ENCODE data around the gene ACTL10. TPM values are rescaled to one million over a fixed set of nuclear protein-coding genes. Genes with fewer than 3 reads are reported as not detected.

The ACTL10 gene
- total RNA-seq, 2 donors from 2014 or later = 1.2 to 2.4 TPM

DNA sequence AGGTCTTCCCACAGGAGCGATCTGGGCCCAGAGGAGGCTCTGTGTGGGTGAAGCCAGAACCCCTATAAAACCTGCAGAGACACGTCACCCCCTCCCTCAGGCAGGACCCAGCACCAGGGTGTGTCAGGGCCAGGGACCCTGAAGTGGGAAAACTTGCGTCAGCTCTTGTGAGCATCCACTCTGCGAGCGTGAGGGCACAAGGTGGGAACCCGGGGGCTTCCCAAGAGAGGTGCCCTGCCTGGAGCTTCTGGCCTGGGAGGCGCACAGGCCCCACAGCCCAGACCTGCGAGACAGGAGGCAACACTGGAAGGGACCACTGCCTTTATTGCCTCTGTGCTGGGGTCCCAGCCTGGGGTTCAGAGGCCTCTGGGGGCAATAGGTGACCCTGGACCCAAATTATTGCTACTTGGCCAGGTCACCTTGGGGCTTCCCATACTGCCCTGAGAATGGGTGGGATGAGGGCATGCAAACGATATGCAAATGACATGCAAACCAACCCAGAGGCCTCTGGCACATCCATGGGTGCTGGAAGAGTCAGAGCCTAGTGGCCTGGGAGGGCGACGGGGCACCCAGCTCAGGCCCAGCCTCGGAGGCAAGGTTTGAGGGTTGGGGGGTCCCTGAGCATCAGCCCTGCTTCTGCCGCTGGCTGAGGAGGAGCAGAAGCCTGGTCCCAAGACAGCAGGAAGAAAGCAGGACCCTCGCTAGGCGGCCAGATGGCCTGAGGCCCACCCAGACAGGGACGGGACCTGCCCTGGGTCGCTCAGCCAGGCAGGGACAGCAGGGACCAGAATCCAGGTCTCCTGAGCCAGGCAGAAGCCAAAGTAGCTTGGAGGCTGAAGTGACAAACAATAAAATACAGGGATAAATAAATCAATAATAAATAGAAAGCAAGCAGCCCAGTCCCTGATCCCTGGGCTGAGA, 9.7 kb upstream of the ACTL10 start:
- Mint-ChIP-seq H3K9me3 (no peaks in the 10 kb centered on the region), H3K27ac (peak overlapping the region in 1 of 2 donors; percentile 50), H3K36me3 (no peaks in the 10 kb centered on the region)
- DNase-seq (ENCODE audit: low spot score in 2 of 2) (no peak), ATAC-seq (no peak)

DNA sequence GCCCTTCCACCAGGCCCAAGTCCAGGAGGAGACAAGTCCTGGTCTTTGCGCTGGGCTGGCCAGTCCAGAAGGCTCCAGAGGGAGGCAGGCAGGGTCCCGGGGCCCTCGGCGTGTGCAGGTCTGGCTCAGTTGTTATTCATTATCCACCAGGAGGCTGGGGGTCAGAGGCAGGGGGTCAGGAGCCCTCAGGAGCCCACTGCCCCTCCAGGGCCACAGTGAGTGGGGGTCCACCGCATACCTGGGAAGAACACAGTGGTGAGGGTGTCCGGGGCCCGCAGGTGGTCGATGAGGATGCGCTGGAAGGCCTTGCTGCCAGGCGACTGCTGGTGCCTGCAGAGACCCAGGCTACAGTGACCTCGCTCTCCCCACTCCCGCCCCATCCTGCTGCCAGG, 9.0 kb upstream of the ACTL10 start:
- DNase-seq (ENCODE audit: low spot score in 2 of 2) (no peak), ATAC-seq (no peak)
- no peaks in the 10 kb centered on the region for H3K36me3 Mint-ChIP-seq
- no peak overlapping the region for H3K27ac Mint-ChIP-seq
- H3K9me3 Mint-ChIP-seq = no peaks in the 10 kb centered on the region

DNA sequence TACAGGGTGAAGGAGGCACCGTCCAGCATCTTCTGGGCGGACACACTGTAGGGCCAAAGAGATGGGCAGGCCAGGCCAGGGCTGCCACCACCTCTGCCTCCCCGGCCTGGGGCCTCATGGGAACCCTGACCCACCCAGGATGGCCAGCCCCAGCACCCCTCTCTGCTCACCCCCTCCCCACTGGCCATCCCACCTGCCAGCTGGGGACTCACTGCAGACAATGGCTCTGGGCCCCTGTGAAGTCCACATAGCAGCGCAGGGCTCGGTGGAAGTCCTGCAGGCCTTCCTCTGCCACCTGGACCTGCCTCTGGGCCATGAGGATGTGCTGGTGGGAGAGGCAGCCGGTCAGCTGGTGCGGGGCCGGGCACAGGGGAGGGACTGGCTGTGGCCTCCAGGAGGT, 8.2 kb upstream of the ACTL10 start:
- H3K27ac Mint-ChIP-seq = no peak overlapping the region
- H3K36me3 Mint-ChIP-seq = no peaks in the 10 kb centered on the region
- ATAC-seq (no peak), DNase-seq (ENCODE audit: low spot score in 2 of 2) (no peak)
- H3K9me3 Mint-ChIP-seq = no peaks in the 10 kb centered on the region

- Mint-ChIP-seq H3K9me3 (no peaks in the 10 kb centered on the region), H3K27ac (no peak overlapping the region), H3K36me3 (no peaks in the 10 kb centered on the region)
- no peak for DNase-seq (ENCODE audit: low spot score in 2 of 2)
- ATAC-seq = no peak
Measured at GRCh38 chr20:33658929-33659328, 7.8 kb upstream of the ACTL10 start.

DNA sequence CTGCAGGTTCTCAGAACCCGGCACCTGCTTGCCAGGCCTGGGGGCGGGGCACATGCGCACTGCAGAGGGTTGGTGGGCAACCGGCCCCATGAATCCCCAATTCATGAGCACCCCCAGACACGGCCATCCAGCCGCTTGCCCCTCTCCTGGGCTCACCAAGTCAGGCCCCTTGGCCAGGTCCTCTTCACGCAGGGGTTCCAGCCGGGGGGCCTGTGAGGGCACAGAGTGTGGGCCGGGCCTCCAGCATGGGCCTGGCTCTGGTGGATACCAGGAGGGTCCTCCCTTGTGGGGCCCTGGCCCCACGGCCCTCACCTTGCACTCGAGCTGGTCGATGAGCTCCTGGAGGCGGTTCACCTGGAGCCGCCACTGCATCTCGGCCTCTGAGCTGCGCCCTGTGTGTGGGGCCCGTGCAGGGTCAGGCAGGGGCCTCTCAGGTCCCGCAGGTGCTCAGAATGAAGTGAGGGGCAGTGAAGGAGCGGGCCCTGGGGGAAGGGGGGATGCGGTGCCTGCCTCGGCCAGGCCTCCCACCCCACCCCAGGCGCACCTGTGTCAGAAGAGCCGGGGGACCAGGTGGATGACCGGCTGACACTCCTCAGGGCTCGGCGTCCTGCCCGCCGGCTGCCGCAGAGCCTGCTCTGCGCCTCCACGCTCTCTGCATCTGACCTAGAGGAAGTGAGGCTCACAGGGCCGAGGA, 7.3 kb upstream of the ACTL10 start:
- H3K27ac Mint-ChIP-seq = no peak overlapping the region
- H3K36me3 Mint-ChIP-seq = peaks cover 0 to under 1% of the 10 kb centered on the region in 2 donors
- ATAC-seq = no peak
- DNase-seq (ENCODE audit: low spot score in 2 of 2) = no peak
- H3K9me3 Mint-ChIP-seq = no peaks in the 10 kb centered on the region

DNA sequence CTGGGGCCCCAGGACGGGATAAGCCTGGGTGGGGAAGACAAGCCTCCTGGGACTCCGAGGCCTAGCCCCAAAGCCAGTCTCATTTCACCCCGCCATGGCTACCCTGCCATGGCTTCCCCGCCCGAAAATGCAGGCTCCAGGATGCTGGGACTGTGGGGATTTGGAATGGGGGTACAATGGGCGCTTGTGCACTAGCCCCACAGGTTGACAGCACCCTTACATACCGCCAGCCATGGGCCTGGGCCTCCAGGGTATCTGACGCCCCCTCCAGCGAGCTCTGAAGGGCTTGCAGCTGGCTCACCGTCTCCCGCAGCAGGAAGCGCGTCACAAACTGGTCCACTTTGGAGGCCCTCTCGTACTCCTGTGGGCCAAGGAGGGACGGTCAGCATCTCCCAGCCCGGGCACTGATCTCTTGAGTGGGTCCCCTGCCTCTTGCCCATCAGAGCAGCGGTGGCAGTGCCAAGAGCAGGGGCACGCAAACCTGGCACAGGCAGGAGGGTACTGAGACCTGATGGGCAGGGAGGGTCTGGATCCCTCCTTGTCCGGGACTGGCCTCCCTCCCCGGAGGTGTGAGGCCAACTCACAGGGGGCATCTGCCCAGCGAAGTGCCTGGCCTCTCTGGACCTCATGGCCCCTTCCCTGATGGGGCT, 6.6 kb upstream of the ACTL10 start:
- H3K27ac Mint-ChIP-seq = no peak overlapping the region
- H3K9me3 Mint-ChIP-seq = no peaks in the 10 kb centered on the region
- DNase-seq (ENCODE audit: low spot score in 2 of 2) = no peak
- peaks cover 0 to 5% of the 10 kb centered on the region in 2 donors for H3K36me3 Mint-ChIP-seq
- no peak for ATAC-seq

- no peak for ATAC-seq
- Mint-ChIP-seq H3K9me3 (no peaks in the 10 kb centered on the region), H3K36me3 (peaks cover 0 to 5% of the 10 kb centered on the region in 2 donors), H3K27ac (no peak overlapping the region)
- DNase-seq (ENCODE audit: low spot score in 2 of 2) = no peak
Measured at GRCh38 chr20:33660685-33661058, 6.1 kb upstream of the ACTL10 start.

DNA sequence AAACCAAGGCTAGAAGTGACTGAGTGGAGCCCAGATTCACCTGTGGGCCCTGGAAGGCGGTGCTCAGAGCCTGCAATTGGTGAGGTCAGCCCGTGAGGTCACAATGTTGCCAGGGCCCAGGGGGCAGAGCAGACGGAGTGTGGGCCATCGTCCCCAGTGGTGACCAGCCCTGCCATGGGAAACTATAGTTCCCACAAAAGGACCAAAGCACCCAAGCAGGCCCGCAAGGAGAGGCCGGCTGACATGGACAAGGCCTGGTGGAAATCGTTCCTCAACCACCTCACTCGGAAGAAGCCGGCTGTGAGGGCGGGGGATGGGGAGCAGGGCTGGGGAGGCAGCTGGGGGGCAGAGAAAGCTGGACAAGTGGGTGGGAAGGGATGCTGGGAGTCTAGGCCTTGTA, 4.6 kb upstream of the ACTL10 start, which contains the start of gene C20orf144:
TSS of gene C20orf144 (plus strand) at position 156 of the 400 bp plus-strand sequence. CDS start at position 175, 19 bp downstream.
- DNase-seq (ENCODE audit: low spot score in 2 of 2) (no peak), ATAC-seq (no peak)
- peak within 1 kb of the TSS; percentile 81 to 88 for H3K27ac Mint-ChIP-seq
- H3K9me3 Mint-ChIP-seq = no peaks in the 10 kb centered on the region
- peaks cover 5 to 6% of the 10 kb centered on the region in 2 donors for H3K36me3 Mint-ChIP-seq

GRCh38 chr20:33663161-33664084, 3.3 kb upstream of the ACTL10 start:
- Mint-ChIP-seq H3K36me3 (peaks cover 5 to 6% of the 10 kb centered on the region in 2 donors), H3K9me3 (no peaks in the 10 kb centered on the region), H3K27ac (peak overlapping the region; percentile 81 to 88)
- peak; percentile 78 to 87 for DNase-seq (ENCODE audit: low spot score in 2 of 2)
- peak; percentile 67 to 74 for ATAC-seq

DNA sequence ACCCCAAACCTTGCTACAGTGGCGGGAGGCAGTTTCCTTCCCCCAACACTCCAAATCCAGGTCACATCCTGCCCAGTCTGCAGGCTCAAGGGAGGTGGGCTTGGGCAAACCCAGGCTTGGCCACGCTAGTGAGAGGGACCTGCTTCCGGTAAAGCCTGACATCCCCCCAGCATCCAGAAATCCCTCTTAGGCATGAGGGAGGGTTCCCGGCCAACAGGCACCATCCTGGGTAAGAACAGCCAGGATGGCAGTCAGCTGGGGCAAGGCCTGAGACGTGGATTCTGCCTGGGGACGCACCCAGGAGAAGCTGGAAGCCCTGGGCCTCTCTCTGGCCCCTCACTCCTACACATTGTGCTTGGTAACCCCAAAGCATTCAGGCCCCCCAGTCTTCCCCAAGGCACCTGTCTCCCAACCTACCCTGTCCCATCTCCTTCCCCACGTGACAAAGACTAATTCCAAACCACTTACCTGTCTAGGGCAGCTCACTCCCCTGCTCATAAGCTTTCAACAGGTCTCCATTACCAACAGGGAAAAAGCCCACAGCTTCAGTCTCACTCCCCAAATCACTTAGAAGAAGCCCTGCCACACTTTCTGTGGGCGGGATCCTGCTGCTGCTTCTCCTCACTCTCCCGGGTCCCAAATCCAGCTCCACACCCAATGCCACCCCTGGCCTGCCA, 2.5 kb upstream of the ACTL10 start:
- Mint-ChIP-seq H3K36me3 (peaks cover 5 to 6% of the 10 kb centered on the region in 2 donors), H3K9me3 (no peaks in the 10 kb centered on the region), H3K27ac (peak overlapping the region; percentile 81)
- DNase-seq (ENCODE audit: low spot score in 2 of 2) (no peak), ATAC-seq (no peak)

- peak overlapping the region; percentile 81 for H3K27ac Mint-ChIP-seq
- H3K36me3 Mint-ChIP-seq = peaks cover 5 to 6% of the 10 kb centered on the region in 2 donors
- ATAC-seq (no peak), DNase-seq (ENCODE audit: low spot score in 2 of 2) (no peak)
- H3K9me3 Mint-ChIP-seq = no peaks in the 10 kb centered on the region
Measured at GRCh38 chr20:33664762-33665144, 2.0 kb upstream of the ACTL10 start.

GRCh38 chr20:33667245-33667675, 517 bp downstream of the ACTL10 start:
- peak overlapping the region in 1 of 2 donors; percentile 92 for H3K27ac Mint-ChIP-seq
- DNase-seq (ENCODE audit: low spot score in 2 of 2) (peak; percentile 48 to 67), ATAC-seq (peak; percentile 19 to 23)
- H3K9me3 Mint-ChIP-seq = no peaks in the 10 kb centered on the region
- H3K36me3 Mint-ChIP-seq = peaks cover 5 to 6% of the 10 kb centered on the region in 2 donors

- H3K27ac Mint-ChIP-seq = peak overlapping the region in 1 of 2 donors; percentile 92
- H3K9me3 Mint-ChIP-seq = no peaks in the 10 kb centered on the region
- peaks cover 5 to 6% of the 10 kb centered on the region in 2 donors for H3K36me3 Mint-ChIP-seq
- DNase-seq (ENCODE audit: low spot score in 2 of 2) (peak; percentile 85 to 87), ATAC-seq (peak; percentile 56 to 64)
Measured at GRCh38 chr20:33667676-33668465, 1.1 kb downstream of the ACTL10 start.

GRCh38 chr20:33668466-33669155, 1.9 kb downstream of the ACTL10 start:
- no peak for DNase-seq (ENCODE audit: low spot score in 2 of 2)
- Mint-ChIP-seq H3K9me3 (no peaks in the 10 kb centered on the region), H3K36me3 (peaks cover 5 to 6% of the 10 kb centered on the region in 2 donors), H3K27ac (peak overlapping the region in 1 of 2 donors; percentile 92)
- ATAC-seq = no peak

All from activated naive CD4-positive, alpha-beta T cell treated with anti-CD3 and anti-CD28 coated beads, Interleukin-2, amount 50 U/mL, for 72 hours (primary cell).